Liver (tissue), 9 donors: ENCODE data around the gene CDC20. TPM values are rescaled to one million over a fixed set of nuclear protein-coding genes. Genes with fewer than 3 reads are reported as not detected.
A peak's percentile ranks its signal among the peaks of the same experiment; 100 is the strongest.

Source experiments
- DNase-seq: peaks from one replicate; pipeline ENCODE4 v3.0.0-alpha.2; 2017; ENCODE audit warnings: low spot score
- H3K27ac ChIP-seq, 2 donors: one replicate each; pipeline ENCODE4 v1.7.0; 2013; ENCODE audit warnings: inconsistent platforms in 2 of 2, low read length in 2 of 2, control low read depth in 1 of 2, low read depth in 1 of 2, mild to moderate bottlenecking in 1 of 2
- H3K27me3 ChIP-seq, 4 donors: one replicate each; pipeline versions ENCODE4 v1.6.1 to v1.7.0; 2013; ENCODE audit warnings: low read length in 3 of 4, inconsistent platforms in 1 of 4, mild to moderate bottlenecking in 1 of 4, moderate library complexity in 1 of 4; ENCODE audit not compliant: control insufficient read depth in 4 of 4, insufficient read depth in 4 of 4
- H3K36me3 ChIP-seq, 4 donors: one replicate each; pipeline versions ENCODE4 v1.6.1 to v1.7.0; 2013; ENCODE audit warnings: low read length in 3 of 4, mild to moderate bottlenecking in 3 of 4, low read depth in 1 of 4, moderate library complexity in 1 of 4; ENCODE audit not compliant: control insufficient read depth in 4 of 4, insufficient read depth in 3 of 4
- H3K4me1 ChIP-seq, 4 donors: one replicate each; pipeline versions ENCODE4 v1.6.1 to v1.7.0; 2013; ENCODE audit warnings: low read length in 3 of 4, mild to moderate bottlenecking in 3 of 4, moderate library complexity in 1 of 4; ENCODE audit not compliant: control insufficient read depth in 4 of 4, insufficient read depth in 4 of 4
- H3K4me3 ChIP-seq, 3 donors: one replicate each; pipeline versions ENCODE4 v1.6.1 to v1.7.0; 2013; ENCODE audit warnings: low read length in 3 of 3, control low read depth in 1 of 3, low read depth in 1 of 3, mild to moderate bottlenecking in 1 of 3
- H3K9ac ChIP-seq, 2 donors: one replicate each; pipeline ENCODE4 v1.7.0; 2013; ENCODE audit warnings: low read length in 2 of 2, mild to moderate bottlenecking in 2 of 2, moderate library complexity in 2 of 2, control low read depth in 1 of 2, low read depth in 1 of 2
- H3K9me3 ChIP-seq, 4 donors: one replicate each; pipeline versions ENCODE4 v1.6.1 to v1.7.0; 2013; ENCODE audit warnings: low read length in 3 of 4; ENCODE audit not compliant: control insufficient read depth in 4 of 4
- EGR1 ChIP-seq, 2 donors: IDR thresholded peaks; 2 replicates each; pipeline ENCODE4 v1.6.1; 2016 to 2018; ENCODE audit warnings: antibody characterized with exemption in 2 of 2, low read depth in 2 of 2
- FOXA1 ChIP-seq: IDR thresholded peaks from 2 replicates; pipeline ENCODE4 v1.6.1; 2016; ENCODE audit warnings: antibody characterized with exemption
- FOXA2 ChIP-seq: IDR thresholded peaks from 2 replicates; pipeline ENCODE4 v1.6.1; 2016; ENCODE audit warnings: antibody characterized with exemption
- GABPA ChIP-seq, 2 donors: IDR thresholded peaks in 1 of 2; conservative IDR thresholded peaks in 1 of 2; 2 replicates each; pipeline ENCODE4 v1.6.1; 2016; ENCODE audit warnings: antibody characterized with exemption in 2 of 2, mild to moderate bottlenecking in 1 of 2, moderate library complexity in 1 of 2
- HNF4A ChIP-seq, 2 donors: conservative IDR thresholded peaks; 2 replicates each; pipeline ENCODE4 v1.6.1; 2016; ENCODE audit warnings: antibody characterized with exemption in 2 of 2, mild to moderate bottlenecking in 2 of 2
- HNF4G ChIP-seq: IDR thresholded peaks from 2 replicates; pipeline ENCODE4 v1.6.1; 2016; ENCODE audit warnings: antibody characterized with exemption
- MAX ChIP-seq: IDR thresholded peaks from 2 replicates; pipeline ENCODE4 v1.6.1; 2016; ENCODE audit warnings: antibody characterized with exemption
- NR2F2 ChIP-seq: IDR thresholded peaks from 2 replicates; pipeline ENCODE4 v1.6.1; 2016; ENCODE audit warnings: antibody characterized with exemption
- RAD21 ChIP-seq, 2 donors: IDR thresholded peaks; 2 replicates each; pipeline ENCODE4 v1.6.1; 2016; ENCODE audit warnings: antibody characterized with exemption in 2 of 2, mild to moderate bottlenecking in 2 of 2
- SP1 ChIP-seq: IDR thresholded peaks from 2 replicates; pipeline ENCODE4 v1.6.1; 2018; ENCODE audit warnings: antibody characterized with exemption, mild to moderate bottlenecking
- TAF1 ChIP-seq: conservative IDR thresholded peaks from 2 replicates; pipeline ENCODE4 v1.6.1; 2016; ENCODE audit warnings: antibody characterized with exemption, mild to moderate bottlenecking
- YY1 ChIP-seq: IDR thresholded peaks from 2 replicates; pipeline ENCODE4 v1.6.1; 2016; ENCODE audit warnings: antibody characterized with exemption, mild to moderate bottlenecking
- WGBS: extraction: QIAGEN DNeasy Blood & Tissue Kit; methylation state at CpG from one replicate; pipeline ENCODE4 v1.1.7; 2013; 5-methylcytosine and 5-hydroxymethylcytosine counted together
- polyA plus RNA-seq, 2 donors: library from polyadenylated mRNA; stranded (reverse) in 1 of 2; unstranded in 1 of 2; fragments of 200-250 nt in 1 of 2; fragments of >200 nt in 1 of 2; fragmentation: Nextera tagmentation in 1 of 2; extraction: Ambion mirVana in 1 of 2; gene quantifications; one replicate each; pipeline versions ENCODE4 v1.2.1 to v1.2.3, GENCODE V29; 2013 to 2015
- total RNA-seq, 2 donors: library from RNA; depleted of rRNA; stranded (reverse); fragments of >200 nt; gene quantifications; one replicate each; pipeline ENCODE4 v1.2.3, GENCODE V29; 2014
- TF ChIP-seq, protein P1 (sequence below): IDR thresholded peaks from 2 replicates; pipeline ENCODE4 v1.6.1; 2016; ENCODE audit warnings: antibody characterized with exemption
- TF ChIP-seq, protein P2 (sequence below): IDR thresholded peaks from 2 replicates; pipeline ENCODE4 v1.6.1; 2016; ENCODE audit warnings: antibody characterized with exemption, mild to moderate bottlenecking
- donor health status: healthy.
- donor health status: healthy.
- donor health status: healthy.
- donor health status: healthy.
- donor health status: healthy.

CDC20 gene
- 10 to 100 TPM in 1 of 2 donors, under 1 TPM in 1; 0.25 to 73.4 TPM for total RNA-seq
- 1 to 10 TPM; 2.0 to 4.9 TPM for polyA plus RNA-seq

DNA sequence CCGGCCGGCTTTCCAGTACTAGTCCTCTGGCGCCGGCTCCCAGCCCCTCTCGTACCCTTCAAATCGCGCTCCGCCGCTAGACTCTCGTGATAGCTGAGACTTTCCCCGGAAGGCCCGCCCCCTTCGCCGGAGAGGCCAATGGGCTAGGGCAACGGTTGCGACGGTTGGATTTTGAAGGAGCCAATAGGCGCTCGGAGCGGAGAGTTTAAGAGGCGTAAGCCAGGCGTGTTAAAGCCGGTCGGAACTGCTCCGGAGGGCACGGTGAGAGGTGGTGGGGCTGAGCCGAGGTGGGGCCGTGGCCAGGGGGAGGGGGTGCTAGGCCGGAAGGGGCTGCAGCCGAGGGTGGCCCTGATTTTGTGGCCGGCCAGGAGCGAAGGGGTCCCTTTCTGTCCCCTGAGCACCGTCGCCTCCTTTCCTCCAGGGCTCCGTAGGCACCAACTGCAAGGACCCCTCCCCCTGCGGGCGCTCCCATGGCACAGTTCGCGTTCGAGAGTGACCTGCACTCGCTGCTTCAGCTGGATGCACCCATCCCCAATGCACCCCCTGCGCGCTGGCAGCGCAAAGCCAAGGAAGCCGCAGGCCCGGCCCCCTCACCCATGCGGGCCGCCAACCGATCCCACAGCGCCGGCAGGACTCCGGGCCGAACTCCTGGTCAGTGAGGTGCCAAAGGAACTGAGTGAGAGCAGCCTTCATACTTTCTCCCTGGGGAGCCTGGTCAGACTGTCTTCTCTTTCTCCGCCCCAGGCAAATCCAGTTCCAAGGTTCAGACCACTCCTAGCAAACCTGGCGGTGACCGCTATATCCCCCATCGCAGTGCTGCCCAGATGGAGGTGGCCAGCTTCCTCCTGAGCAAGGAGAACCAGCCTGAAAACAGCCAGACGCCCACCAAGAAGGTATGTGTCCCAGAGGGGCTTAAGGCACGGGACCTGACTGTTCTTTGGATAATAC, at the start of gene CDC20:
CDC20 (plus strand) TSS at position 236 of the 948 bp plus-strand sequence; CDS start at position 471, 235 bp downstream.
- H3K36me3 ChIP-seq = peaks cover under 1 to 26% (median 11%) of the 10 kb centered on the region in 4 donors
- peak within 1 kb of the TSS; percentile 47 to 60 for H3K27ac ChIP-seq
- peaks cover 6 to 14% (median 12%) of the 10 kb centered on the region in 4 donors for H3K4me1 ChIP-seq
- peak; percentile 99 for DNase-seq
- H3K27me3 ChIP-seq = no peaks in the 10 kb centered on the region
- peak within 1 kb of the TSS; percentile 70 to 76 (median 76) for H3K4me3 ChIP-seq
- H3K9ac ChIP-seq = peak within 1 kb of the TSS; percentile 58 to 77
- TF ChIP-seq FOXA1 (no peak), HNF4A (conservative IDR thresholded peaks at IDR 0.05) (peak in 1 of 2 donors; percentile 9), TAF1 (no peak), EGR1 (IDR thresholded peaks at IDR 0.05; ENCODE audit: low read depth in 2 of 2) (no peak), SP1 (peak; percentile 69), GABPA (IDR thresholded peaks at IDR 0.05 in 1 of 2, conservative IDR thresholded peaks at IDR 0.05 in 1 of 2) (peak; percentile 40 to 88), RAD21 (IDR thresholded peaks at IDR 0.05) (peak in 1 of 2 donors; percentile 35), MAX (no peak), HNF4G (no peak), YY1 (peak; percentile 47), NR2F2 (no peak)
- TF ChIP-seq, protein P1, sequence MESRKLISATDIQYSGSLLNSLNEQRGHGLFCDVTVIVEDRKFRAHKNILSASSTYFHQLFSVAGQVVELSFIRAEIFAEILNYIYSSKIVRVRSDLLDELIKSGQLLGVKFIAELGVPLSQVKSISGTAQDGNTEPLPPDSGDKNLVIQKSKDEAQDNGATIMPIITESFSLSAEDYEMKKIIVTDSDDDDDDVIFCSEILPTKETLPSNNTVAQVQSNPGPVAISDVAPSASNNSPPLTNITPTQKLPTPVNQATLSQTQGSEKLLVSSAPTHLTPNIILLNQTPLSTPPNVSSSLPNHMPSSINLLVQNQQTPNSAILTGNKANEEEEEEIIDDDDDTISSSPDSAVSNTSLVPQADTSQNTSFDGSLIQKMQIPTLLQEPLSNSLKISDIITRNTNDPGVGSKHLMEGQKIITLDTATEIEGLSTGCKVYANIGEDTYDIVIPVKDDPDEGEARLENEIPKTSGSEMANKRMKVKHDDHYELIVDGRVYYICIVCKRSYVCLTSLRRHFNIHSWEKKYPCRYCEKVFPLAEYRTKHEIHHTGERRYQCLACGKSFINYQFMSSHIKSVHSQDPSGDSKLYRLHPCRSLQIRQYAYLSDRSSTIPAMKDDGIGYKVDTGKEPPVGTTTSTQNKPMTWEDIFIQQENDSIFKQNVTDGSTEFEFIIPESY = peak; percentile 99
- WGBS = 4% methylated on average over 59 of the region's 59 CpGs
- no peaks in the 10 kb centered on the region for H3K9me3 ChIP-seq

- Histone ChIP-seq H3K27me3 (no peaks in the 10 kb centered on the region), H3K36me3 (no peaks in the 10 kb centered on the region), H3K27ac (no peak overlapping the region), H3K4me3 (no peak overlapping the region), H3K9me3 (no peaks in the 10 kb centered on the region), H3K4me1 (peaks cover 13 to 32% (median 24%) of the 10 kb centered on the region in 4 donors), H3K9ac (no peak overlapping the region)
- 91% methylated on average over 13 of the region's 13 CpGs for WGBS
- DNase-seq = no peak
- no peak for TF ChIP-seq FOXA2
- no peak for TF ChIP-seq MAX
- TF ChIP-seq, protein P1 = no peak
- TF ChIP-seq, protein P2, sequence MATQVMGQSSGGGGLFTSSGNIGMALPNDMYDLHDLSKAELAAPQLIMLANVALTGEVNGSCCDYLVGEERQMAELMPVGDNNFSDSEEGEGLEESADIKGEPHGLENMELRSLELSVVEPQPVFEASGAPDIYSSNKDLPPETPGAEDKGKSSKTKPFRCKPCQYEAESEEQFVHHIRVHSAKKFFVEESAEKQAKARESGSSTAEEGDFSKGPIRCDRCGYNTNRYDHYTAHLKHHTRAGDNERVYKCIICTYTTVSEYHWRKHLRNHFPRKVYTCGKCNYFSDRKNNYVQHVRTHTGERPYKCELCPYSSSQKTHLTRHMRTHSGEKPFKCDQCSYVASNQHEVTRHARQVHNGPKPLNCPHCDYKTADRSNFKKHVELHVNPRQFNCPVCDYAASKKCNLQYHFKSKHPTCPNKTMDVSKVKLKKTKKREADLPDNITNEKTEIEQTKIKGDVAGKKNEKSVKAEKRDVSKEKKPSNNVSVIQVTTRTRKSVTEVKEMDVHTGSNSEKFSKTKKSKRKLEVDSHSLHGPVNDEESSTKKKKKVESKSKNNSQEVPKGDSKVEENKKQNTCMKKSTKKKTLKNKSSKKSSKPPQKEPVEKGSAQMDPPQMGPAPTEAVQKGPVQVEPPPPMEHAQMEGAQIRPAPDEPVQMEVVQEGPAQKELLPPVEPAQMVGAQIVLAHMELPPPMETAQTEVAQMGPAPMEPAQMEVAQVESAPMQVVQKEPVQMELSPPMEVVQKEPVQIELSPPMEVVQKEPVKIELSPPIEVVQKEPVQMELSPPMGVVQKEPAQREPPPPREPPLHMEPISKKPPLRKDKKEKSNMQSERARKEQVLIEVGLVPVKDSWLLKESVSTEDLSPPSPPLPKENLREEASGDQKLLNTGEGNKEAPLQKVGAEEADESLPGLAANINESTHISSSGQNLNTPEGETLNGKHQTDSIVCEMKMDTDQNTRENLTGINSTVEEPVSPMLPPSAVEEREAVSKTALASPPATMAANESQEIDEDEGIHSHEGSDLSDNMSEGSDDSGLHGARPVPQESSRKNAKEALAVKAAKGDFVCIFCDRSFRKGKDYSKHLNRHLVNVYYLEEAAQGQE = no peak
These were observed 49.3 kb upstream of the CDC20 start for GRCh38 chr1:43309405-43310025.
